WTC11 (cell line): ENCODE data around the gene SHF. TPM values are rescaled to one million over a fixed set of nuclear protein-coding genes. Genes with fewer than 3 reads are reported as not detected.

ENCODE experiments used
- ATAC-seq: fragments of 200-7000 bp; cut with Tn5 transposase; 2 replicates; pipeline ENCODE4 v1.10.0; 2021; ENCODE audit warnings: mild to moderate bottlenecking, moderate library complexity
- CTCF ChIA-PET: fragments of 300-600 bp; sonication (Branson Sonifier 250); formaldehyde crosslinking; loops from one replicate; lab custom pipeline; 2021; ENCODE audit warnings: antibody characterized with exemption; lab: Charles Lee
- POLR2A ChIA-PET: fragments of 350-600 bp; sonication (Branson Sonifier 250); formaldehyde crosslinking; loops from one replicate; lab custom pipeline; 2021; ENCODE audit warnings: antibody characterized with exemption; lab: Charles Lee
- DNase-seq: peaks from one replicate; pipeline ENCODE4 v3.0.0; 2021; ENCODE audit warnings: low spot score
- H3K27ac Mint-ChIP-seq: 2 replicates; pipeline ENCODE4 v1.8.0; 2021; ENCODE audit warnings: mixed read lengths
- H3K27me3 Mint-ChIP-seq: 2 replicates; pipeline ENCODE4 v1.8.0; 2021; ENCODE audit warnings: low read depth, mild to moderate bottlenecking, moderate library complexity, mixed read lengths
- H3K36me3 Mint-ChIP-seq: 2 replicates; pipeline ENCODE4 v1.8.0; 2021; ENCODE audit warnings: mixed read lengths
- H3K4me1 Mint-ChIP-seq: 2 replicates; pipeline ENCODE4 v1.8.0; 2022; ENCODE audit warnings: mixed read lengths
- H3K4me3 Mint-ChIP-seq: 2 replicates; pipeline ENCODE4 v1.8.0; 2021; ENCODE audit warnings: mild to moderate bottlenecking, moderate library complexity, mixed read lengths
- H3K9me3 Mint-ChIP-seq: 2 replicates; pipeline ENCODE4 v1.8.0; 2021; ENCODE audit warnings: mixed read lengths
- CREB1 ChIP-seq: sonication (generic); formaldehyde crosslinking; IDR thresholded peaks from 2 replicates; pipeline ENCODE4 v1.8.0; 2023; ENCODE audit warnings: mild to moderate bottlenecking, missing genetic modification reagents
- CREM ChIP-seq: sonication (generic); formaldehyde crosslinking; IDR thresholded peaks from 2 replicates; pipeline ENCODE4 v1.8.1; 2022; ENCODE audit warnings: mild to moderate bottlenecking, missing genetic modification reagents, moderate library complexity
- E2F5 ChIP-seq: sonication (generic); formaldehyde crosslinking; IDR thresholded peaks from 2 replicates; pipeline ENCODE4 v1.8.1; 2022; ENCODE audit warnings: mild to moderate bottlenecking, moderate library complexity, missing genetic modification reagents
- ELF4 ChIP-seq: sonication (generic); formaldehyde crosslinking; IDR thresholded peaks from 2 replicates; pipeline ENCODE4 v1.8.1; 2022; ENCODE audit warnings: low read depth, mild to moderate bottlenecking, moderate library complexity, missing genetic modification reagents
- ETV6 ChIP-seq: sonication (generic); formaldehyde crosslinking; IDR thresholded peaks from 2 replicates; pipeline ENCODE4 v1.8.1; 2022; ENCODE audit warnings: mild to moderate bottlenecking, missing genetic modification reagents
- NFATC4 ChIP-seq: fragments of 250-450 bp; sonication (Bioruptor Pico); IDR thresholded peaks from 2 replicates; pipeline ENCODE4 v1.9.0; 2021; ENCODE audit warnings: mild to moderate bottlenecking
- STAT6 ChIP-seq: sonication (generic); formaldehyde crosslinking; conservative IDR thresholded peaks from 2 replicates; pipeline ENCODE4 v1.8.1; 2023; ENCODE audit warnings: mild to moderate bottlenecking, low read depth, missing genetic modification reagents, moderate library complexity
- TP53 ChIP-seq: sonication (generic); formaldehyde crosslinking; IDR thresholded peaks from 2 replicates; pipeline ENCODE4 v1.8.1; 2023; ENCODE audit warnings: mild to moderate bottlenecking, missing genetic modification reagents
- USF2 ChIP-seq: sonication (generic); formaldehyde crosslinking; IDR thresholded peaks from 2 replicates; pipeline ENCODE4 v1.8.1; 2023; ENCODE audit warnings: mild to moderate bottlenecking, missing genetic modification reagents, moderate library complexity
- ZBTB21 ChIP-seq: sonication (generic); formaldehyde crosslinking; IDR thresholded peaks from 2 replicates; pipeline ENCODE4 v1.8.1; 2023; ENCODE audit warnings: mild to moderate bottlenecking, missing genetic modification reagents, borderline replicate concordance
- total RNA-seq: library from RNA; stranded (reverse); gene quantifications from 3 replicates; pipeline ENCODE4 v1.2.3, GENCODE V29; 2021
- TF ChIP-seq, protein P1 (sequence below): sonication (generic); formaldehyde crosslinking; IDR thresholded peaks from 2 replicates; pipeline ENCODE4 v1.8.0; 2022; ENCODE audit warnings: mild to moderate bottlenecking, missing genetic modification reagents
- TF ChIP-seq, protein P2 (sequence below): sonication (generic); formaldehyde crosslinking; IDR thresholded peaks from 2 replicates; pipeline ENCODE4 v1.8.1; 2023; ENCODE audit warnings: mild to moderate bottlenecking, moderate library complexity, missing genetic modification reagents
- TF ChIP-seq, protein P3 (sequence below): sonication (generic); formaldehyde crosslinking; IDR thresholded peaks from 2 replicates; pipeline ENCODE4 v1.8.0; 2022; ENCODE audit warnings: mild to moderate bottlenecking, missing genetic modification reagents
- TF ChIP-seq, protein P4 (sequence below): sonication (generic); formaldehyde crosslinking; IDR thresholded peaks from 2 replicates; pipeline ENCODE4 v1.8.0; 2023; ENCODE audit warnings: missing genetic modification reagents, mild to moderate bottlenecking, borderline replicate concordance

The SHF gene
- total RNA-seq, 1 experiment from 2014 or later: 30.6 TPM

GRCh38 chr15:45185069-45185779, 2.5 kb downstream of the SHF start:
- ChIA-PET POLR2A (interaction anchor here (1.6 to 2.9 kb wide), 3 partner anchors 16 to 22 kb away, joined by 4 to 23 read pairs (median 6); no protein-coding TSS in a partner anchor), CTCF (interaction anchor here (0.6 to 3.5 kb wide), 7 partner anchors 13 to 154 kb away, joined by 3 to 36 read pairs (median 7); no protein-coding TSS in a partner anchor)
- peak overlapping the region; percentile 85 for H3K4me3 Mint-ChIP-seq

More at GRCh38 chr15:45185069-45185779, 2.5 kb downstream of the SHF start:
- Mint-ChIP-seq H3K36me3 (peaks cover under 1% of the 10 kb centered on the region; the same call in 1 of the 2 replicates), H3K4me1 (peaks cover 63% of the 10 kb centered on the region), H3K9me3 (no peaks in the 10 kb centered on the region), H3K27ac (no peak overlapping the region), H3K27me3 (peaks cover 26% of the 10 kb centered on the region)
- TF ChIP-seq CREB1 (CRISPR knock-in tag): no peak
- TF ChIP-seq E2F5: no peak
- no peak for TF ChIP-seq ETV6 (CRISPR knock-in tag)
- TF ChIP-seq CREM (CRISPR knock-in tag): no peak
- no peak for TF ChIP-seq ZBTB21 (CRISPR knock-in tag)
- TF ChIP-seq, protein P1, sequence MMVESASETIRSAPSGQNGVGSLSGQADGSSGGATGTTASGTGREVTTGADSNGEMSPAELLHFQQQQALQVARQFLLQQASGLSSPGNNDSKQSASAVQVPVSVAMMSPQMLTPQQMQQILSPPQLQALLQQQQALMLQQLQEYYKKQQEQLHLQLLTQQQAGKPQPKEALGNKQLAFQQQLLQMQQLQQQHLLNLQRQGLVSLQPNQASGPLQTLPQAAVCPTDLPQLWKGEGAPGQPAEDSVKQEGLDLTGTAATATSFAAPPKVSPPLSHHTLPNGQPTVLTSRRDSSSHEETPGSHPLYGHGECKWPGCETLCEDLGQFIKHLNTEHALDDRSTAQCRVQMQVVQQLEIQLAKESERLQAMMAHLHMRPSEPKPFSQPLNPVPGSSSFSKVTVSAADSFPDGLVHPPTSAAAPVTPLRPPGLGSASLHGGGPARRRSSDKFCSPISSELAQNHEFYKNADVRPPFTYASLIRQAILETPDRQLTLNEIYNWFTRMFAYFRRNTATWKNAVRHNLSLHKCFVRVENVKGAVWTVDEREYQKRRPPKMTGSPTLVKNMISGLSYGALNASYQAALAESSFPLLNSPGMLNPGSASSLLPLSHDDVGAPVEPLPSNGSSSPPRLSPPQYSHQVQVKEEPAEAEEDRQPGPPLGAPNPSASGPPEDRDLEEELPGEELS: no peak
- no peak for TF ChIP-seq TP53 (CRISPR knock-in tag)
- TF ChIP-seq STAT6: no peak
- TF ChIP-seq USF2 (CRISPR knock-in tag): no peak
- TF ChIP-seq, protein P2, sequence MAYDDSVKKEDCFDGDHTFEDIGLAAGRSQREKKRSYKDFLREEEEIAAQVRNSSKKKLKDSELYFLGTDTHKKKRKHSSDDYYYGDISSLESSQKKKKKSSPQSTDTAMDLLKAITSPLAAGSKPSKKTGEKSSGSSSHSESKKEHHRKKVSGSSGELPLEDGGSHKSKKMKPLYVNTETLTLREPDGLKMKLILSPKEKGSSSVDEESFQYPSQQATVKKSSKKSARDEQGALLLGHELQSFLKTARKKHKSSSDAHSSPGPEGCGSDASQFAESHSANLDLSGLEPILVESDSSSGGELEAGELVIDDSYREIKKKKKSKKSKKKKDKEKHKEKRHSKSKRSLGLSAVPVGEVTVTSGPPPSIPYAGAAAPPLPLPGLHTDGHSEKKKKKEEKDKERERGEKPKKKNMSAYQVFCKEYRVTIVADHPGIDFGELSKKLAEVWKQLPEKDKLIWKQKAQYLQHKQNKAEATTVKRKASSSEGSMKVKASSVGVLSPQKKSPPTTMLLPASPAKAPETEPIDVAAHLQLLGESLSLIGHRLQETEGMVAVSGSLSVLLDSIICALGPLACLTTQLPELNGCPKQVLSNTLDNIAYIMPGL (CRISPR knock-in tag): no peak
- TF ChIP-seq ELF4 (CRISPR knock-in tag): no peak
- TF ChIP-seq, protein P3, sequence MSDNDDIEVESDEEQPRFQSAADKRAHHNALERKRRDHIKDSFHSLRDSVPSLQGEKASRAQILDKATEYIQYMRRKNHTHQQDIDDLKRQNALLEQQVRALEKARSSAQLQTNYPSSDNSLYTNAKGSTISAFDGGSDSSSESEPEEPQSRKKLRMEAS (CRISPR knock-in tag): no peak
- no peak for TF ChIP-seq NFATC4 (CRISPR knock-in tag)
- TF ChIP-seq, protein P4, sequence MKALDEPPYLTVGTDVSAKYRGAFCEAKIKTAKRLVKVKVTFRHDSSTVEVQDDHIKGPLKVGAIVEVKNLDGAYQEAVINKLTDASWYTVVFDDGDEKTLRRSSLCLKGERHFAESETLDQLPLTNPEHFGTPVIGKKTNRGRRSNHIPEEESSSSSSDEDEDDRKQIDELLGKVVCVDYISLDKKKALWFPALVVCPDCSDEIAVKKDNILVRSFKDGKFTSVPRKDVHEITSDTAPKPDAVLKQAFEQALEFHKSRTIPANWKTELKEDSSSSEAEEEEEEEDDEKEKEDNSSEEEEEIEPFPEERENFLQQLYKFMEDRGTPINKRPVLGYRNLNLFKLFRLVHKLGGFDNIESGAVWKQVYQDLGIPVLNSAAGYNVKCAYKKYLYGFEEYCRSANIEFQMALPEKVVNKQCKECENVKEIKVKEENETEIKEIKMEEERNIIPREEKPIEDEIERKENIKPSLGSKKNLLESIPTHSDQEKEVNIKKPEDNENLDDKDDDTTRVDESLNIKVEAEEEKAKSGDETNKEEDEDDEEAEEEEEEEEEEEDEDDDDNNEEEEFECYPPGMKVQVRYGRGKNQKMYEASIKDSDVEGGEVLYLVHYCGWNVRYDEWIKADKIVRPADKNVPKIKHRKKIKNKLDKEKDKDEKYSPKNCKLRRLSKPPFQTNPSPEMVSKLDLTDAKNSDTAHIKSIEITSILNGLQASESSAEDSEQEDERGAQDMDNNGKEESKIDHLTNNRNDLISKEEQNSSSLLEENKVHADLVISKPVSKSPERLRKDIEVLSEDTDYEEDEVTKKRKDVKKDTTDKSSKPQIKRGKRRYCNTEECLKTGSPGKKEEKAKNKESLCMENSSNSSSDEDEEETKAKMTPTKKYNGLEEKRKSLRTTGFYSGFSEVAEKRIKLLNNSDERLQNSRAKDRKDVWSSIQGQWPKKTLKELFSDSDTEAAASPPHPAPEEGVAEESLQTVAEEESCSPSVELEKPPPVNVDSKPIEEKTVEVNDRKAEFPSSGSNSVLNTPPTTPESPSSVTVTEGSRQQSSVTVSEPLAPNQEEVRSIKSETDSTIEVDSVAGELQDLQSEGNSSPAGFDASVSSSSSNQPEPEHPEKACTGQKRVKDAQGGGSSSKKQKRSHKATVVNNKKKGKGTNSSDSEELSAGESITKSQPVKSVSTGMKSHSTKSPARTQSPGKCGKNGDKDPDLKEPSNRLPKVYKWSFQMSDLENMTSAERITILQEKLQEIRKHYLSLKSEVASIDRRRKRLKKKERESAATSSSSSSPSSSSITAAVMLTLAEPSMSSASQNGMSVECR: no peak
- DNase-seq (no peak), ATAC-seq (no peak)
